ENCODE results near the gene ATF3.
"Not testable (repeated sequence)": the region's sequence is repeated elsewhere in the genome, so short reads cannot be mapped to it uniquely, and the experiment has no call there.

Gene ATF3

DNA sequence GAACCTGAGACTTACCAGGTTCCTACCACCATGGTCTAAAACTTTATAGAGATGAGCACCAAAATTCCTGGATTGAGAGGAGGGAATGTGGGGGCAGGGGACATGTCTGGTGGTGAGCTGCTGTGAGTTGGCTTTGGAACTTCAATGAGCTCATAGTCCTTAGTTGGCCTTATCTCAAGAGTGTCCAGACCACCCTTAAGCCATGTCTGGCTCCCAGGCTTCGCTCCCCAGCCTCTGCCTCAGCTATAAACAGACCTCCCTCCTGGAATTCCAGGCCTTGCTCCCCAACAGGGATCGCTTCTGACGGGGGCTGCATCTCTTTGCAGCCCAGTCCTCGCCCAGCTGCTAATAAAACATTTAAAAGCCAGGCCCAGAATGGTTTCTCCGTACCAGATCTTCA lies 19.5 kb downstream of the ATF3 start:
- DNase-seq (ENCODE audit: low read depth) = no peak

GRCh38 chr1:212628813-212629415 lies 20.4 kb downstream of the ATF3 start:
- no peak for DNase-seq (ENCODE audit: low read depth)

DNA sequence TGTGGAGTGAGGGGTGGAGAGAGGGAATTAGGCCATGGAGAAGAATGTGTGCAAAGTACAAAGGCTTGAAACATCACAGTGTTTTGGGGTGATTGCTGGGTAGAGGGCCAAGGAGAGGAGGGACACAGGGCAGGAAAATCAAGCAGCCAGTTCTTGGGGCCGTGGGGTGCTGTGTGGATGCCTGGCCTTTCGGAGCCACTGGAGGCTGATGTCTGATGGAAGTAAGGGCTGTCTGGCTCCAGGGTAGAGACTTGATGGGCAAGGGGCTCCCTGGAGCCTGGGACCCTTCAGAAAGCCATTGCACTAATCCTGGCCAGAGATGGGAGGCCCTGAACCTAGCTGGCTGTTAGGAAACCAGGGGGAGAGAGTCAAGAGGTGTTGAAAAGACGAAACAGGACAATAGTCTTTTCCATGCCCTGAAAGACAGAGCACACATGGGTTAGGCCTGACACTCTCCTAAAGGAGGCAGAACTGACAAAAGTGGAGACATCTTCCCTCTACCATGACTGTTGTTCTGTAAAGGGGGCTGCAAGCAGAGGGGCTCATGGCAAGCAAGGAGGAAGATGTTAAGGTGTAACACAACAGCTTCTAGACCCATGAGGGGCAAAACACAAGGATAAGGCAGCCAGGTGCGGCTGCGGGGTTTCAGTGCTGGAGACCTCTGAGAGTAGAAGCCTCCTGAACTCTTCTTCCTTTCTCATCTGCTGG lies 21.0 kb downstream of the ATF3 start:
- DNase-seq (ENCODE audit: low read depth) = no peak

DNA sequence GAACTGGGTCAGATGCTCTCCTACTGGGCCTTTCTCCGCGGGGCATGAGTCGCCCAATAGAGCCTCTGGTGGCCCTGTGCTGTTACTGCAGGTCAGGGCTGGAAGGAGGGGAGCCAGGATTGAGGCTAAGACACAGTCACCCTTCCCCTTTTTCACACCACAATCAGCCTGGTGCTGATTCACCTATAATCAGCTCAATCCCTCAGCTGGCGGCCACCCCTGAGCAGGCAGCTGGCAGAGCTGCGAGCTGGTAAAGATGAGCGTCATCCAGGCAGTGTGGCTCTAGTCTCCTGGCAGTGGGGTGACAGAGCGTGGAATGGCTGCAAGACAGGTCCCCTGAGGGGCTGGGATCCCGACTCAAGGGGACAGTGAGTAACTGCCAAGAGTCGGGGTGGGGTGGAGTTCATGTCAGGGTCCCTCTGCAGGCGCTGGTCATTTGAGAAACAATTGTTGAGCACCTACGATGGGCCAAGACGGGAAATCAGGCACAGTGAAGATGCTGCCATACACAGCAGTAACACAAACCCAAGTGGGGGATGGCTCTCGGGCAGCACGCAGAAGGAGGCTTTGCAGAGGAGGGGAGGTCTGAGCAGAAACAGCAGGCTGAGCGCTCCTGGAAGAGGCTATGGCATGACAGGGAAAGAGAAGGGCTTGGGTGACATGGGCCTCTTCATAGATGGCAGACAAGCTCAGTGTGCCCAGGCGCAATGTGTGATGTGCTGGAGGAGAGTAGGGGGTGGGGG lies 21.8 kb downstream of the ATF3 start:
- DNase-seq (ENCODE audit: low read depth) = no peak

DNA sequence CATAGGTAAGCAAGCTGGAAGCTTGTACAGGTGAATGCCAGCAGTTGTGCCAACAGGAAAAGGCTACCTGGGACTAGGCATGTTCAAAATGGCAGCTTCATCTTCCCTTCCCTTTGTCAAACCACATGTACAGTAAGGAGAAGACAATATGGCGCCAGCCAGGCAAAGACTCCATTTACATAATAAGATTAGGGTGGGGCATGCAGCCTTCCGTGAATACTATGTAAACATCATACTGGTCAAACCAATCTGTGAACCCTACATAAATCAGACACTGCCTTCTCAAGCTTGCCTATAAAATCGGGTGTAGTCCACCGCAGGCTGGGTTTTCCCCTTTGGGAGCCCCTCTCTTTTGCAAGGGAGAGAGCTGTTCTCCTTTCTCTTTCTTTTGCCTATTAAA lies 24.6 kb downstream of the ATF3 start:
- no peak for DNase-seq (ENCODE audit: low read depth)

DNA sequence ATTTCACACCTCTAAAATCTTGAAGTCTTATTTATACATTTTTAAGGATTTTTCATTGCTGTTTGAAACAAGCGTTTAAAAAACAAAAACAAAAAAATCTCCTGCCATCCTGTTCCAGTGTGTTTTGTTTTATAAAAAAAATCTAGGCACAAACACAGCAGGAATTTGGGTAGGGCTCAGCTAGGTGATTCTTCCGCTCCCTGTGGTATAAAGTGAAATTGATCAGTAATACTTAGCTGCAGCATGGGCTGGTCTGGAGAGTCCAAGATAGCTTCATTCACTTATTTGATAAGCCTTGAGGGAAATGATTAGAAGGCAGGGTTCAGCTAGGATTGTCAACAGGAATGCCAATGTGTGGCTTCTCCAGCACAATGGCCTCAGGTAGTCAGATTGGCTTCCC lies 25.7 kb downstream of the ATF3 start:
- no peak for DNase-seq (ENCODE audit: low read depth)

- DNase-seq (ENCODE audit: low read depth) = no peak
These were observed 26.6 kb downstream of the ATF3 start for GRCh38 chr1:212635141-212635631.

GRCh38 chr1:212637902-212638301 lies 29.3 kb downstream of the ATF3 start:
- DNase-seq (ENCODE audit: low read depth) = no peak

GRCh38 chr1:212638492-212639151 lies 30.1 kb downstream of the ATF3 start:
- DNase-seq (ENCODE audit: low read depth) = no peak

DNA sequence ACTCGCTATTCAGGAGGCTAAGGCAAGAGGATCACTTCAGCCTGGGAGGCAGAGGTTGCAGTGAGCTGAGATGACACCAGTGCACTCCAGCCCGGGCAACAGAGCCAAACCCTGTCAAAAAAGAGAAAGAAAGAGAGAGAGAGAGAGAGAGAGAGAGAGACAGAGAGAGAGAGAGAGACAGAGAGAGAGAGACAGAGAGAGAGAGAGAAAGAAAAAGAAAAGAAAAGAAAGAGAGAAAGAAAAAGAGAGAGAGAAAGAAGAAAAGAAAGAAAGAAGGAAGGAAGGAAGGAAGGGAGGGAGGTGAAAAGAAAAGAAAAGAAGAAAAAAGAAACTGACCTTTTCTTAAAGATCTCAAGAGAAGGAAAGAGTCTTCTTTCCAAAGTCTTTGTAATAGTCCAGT lies 31.0 kb downstream of the ATF3 start:
- not testable (repeated sequence) for DNase-seq (ENCODE audit: low read depth)

- no peak for DNase-seq (ENCODE audit: low read depth)
These were observed 31.8 kb downstream of the ATF3 start for GRCh38 chr1:212640223-212640878.

DNA sequence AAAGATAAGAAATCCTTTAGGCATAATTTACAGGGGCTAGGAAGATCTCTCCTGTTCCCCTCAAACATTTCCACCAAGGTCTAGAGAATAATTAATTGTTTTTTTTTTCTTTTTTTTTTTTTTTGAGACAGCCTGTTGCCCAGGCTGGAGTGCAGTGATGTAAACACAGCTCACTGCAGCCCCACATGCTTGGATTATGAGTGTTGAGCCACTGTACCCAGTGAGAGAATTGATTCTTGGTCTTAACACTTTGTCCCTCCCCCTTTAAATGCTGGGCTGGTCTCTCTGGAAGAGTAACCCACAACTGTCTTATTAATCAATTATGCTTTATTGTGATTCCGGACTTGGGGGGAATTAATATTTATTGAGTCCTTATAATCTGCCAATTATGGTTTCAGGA lies 33.4 kb downstream of the ATF3 start:
- DNase-seq (ENCODE audit: low read depth) = no peak

DNA sequence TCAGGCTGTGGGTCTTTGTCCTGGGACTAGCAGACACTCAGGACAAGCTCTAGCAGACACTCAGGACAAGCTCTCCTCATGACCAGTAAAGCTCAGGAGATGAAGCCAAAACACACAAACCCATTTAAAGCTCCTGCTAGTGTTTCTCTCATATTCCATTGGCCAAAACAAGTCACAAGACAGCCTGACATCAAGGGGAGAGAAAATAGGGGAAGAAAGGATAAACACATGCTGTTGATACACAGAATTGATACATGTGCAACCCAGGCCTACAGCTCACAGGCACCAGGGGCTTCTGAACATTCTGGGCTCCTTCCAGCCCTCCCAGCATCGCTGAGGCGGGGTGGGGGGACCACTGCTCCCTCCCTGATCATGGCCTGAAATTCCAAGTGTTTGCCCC lies 35.3 kb downstream of the ATF3 start:
- no peak for DNase-seq (ENCODE audit: low read depth)

DNA sequence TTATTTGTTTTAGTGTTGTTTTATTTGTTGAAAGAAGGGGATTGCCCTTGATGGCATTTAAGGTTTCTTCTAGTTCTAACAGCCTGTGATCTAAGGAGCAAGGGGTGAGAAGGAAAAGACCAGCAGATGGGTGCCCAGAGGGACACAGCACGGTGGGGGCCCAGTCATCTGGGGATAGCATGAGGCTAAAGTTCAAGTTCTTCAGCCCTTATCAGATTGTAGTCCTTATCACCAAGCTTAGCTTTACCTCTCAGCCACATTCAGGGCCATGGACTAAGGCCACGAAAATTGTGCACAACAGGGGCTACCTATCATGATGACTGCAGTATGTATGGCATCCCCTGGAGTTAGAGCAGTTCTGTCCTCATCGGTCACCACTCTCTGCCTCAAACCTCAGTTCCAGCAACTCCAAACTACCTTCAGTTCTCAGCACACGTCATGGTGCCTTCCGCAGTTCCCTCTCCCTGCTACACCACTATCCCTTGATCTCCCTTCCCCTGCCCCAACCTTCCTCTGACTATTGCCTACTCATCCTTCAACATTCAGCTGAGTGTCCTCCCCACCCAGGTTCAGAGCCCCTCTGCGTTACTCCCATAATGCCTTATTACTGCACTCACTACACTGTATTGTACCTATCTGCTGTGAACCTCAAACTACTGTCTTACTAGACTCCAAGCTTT lies 36.4 kb downstream of the ATF3 start:
- no peak for DNase-seq (ENCODE audit: low read depth)

DNA sequence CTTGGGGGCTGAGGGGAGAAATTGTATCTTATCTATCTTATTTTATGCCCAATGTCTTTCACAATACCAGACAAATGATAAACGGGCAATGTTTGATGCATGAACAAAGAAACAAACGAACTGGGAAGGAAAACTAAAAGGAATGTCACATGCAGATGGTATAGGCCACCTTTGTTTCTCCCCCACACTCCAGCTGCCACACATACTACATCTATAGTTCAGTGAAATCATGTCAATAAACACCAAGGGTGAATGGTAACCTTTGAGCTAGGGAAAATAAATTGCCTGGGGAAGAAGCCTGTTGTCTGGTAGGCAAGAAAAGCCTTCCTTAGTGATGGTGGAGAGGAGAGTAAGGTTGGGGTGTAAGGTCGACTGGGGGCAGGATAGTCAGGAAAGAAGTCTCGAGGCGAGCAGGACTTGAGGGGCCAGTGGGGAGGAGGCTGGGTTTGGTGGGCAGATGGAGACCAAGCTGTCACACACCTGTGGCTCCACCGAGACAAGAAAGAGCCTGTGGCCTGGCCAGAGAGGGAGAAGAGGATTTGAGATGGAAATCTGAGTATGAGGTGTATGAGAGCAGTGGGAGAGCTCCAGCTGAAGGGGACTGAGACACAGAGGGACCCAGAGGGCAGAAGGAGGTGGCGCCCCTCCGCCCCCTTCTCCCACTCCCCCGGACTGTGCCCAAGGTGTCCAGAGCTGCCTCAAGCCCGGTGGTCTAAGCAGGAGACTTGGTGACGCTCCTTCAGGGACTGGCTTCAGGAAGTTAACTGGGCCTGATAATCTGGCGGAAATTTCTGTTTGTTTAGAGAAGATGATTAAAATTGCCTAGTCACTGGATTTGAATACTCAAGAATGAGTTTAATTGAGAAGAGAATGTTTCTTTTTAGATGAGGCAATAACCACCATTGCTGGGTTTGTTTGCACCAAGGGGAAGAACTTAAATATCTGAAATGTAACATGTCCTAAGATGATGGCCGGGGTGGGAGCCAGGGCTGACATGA lies 37.3 kb downstream of the ATF3 start:
- no peak for DNase-seq (ENCODE audit: low read depth)

- no peak for DNase-seq (ENCODE audit: low read depth)
These were observed 38.0 kb downstream of the ATF3 start for GRCh38 chr1:212646588-212646987.

GRCh38 chr1:212647004-212647403 lies 38.4 kb downstream of the ATF3 start:
- DNase-seq (ENCODE audit: low read depth) = no peak

DNA sequence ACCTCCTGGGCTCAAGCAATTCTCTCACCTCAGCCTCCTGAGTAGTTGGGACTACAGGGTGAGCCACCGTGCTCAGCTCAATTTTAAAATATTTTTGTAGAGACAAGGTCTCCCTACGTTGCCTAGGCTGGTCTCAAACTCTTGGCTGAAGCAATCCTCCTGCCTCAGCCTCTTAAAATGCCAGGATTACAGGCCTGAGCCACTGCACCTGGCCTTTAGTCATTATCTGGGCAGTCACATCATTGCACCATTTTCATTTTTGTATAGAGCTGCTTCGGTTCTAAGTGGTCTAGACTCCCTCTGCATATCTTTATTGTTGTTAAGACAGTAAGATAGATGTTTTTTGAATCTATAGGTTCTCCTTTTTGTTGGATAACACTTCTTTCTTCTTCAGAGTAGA lies 39.9 kb downstream of the ATF3 start:
- DNase-seq (ENCODE audit: low read depth) = no peak

GRCh38 chr1:212649020-212649419 lies 40.5 kb downstream of the ATF3 start:
- DNase-seq (ENCODE audit: low read depth) = no peak

DNA sequence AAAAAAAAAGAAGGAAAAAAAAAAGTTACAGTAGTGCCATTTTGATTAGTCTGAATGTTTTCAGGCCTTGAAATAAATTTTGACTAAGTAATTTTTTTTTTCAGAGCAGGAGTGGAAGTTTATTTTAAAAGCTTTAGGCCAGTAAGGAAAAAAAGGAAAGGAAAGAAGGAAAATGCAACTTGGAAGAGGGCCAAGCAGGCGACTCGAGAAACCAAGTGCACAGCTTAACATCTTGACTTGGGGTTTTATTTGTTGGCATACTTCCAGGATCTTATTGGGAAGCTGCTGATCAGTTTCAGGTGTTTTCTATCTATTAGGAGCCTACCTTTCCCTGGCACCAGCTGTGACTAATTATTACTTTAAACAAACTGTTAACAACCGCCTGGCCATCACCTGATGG lies 41.7 kb downstream of the ATF3 start:
- DNase-seq (ENCODE audit: low read depth) = no peak

All from T follicular helper cell (primary cell).